Measurements from ENCODE around the gene PAPLN.

- TF ChIP-seq CTCF (conservative IDR thresholded peaks at IDR 0.05; ENCODE audit: low read depth, low read length) (no peak), EZH2 (IDR thresholded peaks at IDR 0.05; ENCODE audit: borderline replicate concordance, low read depth, low read length, poor library complexity, severe bottlenecking) (no peak)
Measured at GRCh38 chr14:73262427-73263183, 25.3 kb downstream of the PAPLN start.
